ENCODE results near the gene ERG28.

The ERG28 gene

DNA sequence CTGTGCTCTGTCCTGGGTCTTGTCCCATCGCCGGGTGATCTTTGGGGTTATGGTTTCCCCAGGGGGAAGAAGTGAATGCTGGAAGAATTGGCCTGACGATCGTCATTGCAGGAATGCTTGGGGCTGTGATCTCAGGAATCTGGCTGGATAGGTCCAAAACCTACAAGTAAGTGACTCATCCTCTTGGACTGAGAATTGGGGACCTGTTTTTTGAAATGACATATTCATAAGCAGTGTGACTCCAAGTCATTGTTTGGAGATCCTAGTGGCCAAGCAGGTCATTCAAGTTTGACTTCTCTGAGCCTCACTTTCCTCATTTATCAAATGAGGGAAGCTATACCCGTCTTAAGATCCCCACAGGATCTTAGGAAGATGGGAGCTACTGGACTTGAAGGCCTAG lies 25.8 kb downstream of the ERG28 start:
- in situ Hi-C loops (cut with HindIII; ENCODE audit: low pct_ligation_motif_present, low pct_unique_long_range_greater_than_20kb, low sequenced_read_pairs): no loop called here

DNA sequence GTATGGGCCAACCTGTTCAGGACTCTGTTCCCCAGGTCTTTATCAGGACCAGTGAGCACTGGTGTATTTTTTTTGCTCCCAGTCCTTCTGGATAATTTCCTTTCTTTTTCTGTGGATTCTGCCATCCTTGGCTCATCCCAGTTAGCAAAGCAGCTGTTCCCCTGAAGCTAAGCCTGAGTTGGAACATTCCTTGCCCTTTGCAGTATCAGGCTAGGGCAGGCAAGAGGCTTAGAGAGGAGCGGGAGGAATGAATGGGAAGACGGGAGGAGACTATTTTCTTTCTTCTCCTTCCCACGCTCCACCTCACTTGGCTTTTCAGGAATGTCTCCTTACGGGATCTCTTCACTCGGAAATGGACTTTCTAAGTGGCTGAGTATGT lies 29.2 kb downstream of the ERG28 start:
- no peak for DNase-seq
- in situ Hi-C loops (cut with HindIII; ENCODE audit: low pct_ligation_motif_present, low pct_unique_long_range_greater_than_20kb, low sequenced_read_pairs): no loop called here

More for the DNA sequence above, 25.8 kb downstream of the ERG28 start:
- DNase-seq: no peak

GRCh38 chr14:75630695-75631452 lies 29.8 kb downstream of the ERG28 start:
- in situ Hi-C loops (cut with HindIII; ENCODE audit: low pct_ligation_motif_present, low pct_unique_long_range_greater_than_20kb, low sequenced_read_pairs): no loop called here
- no peak for DNase-seq

- in situ Hi-C loops (cut with HindIII; ENCODE audit: low pct_ligation_motif_present, low pct_unique_long_range_greater_than_20kb, low sequenced_read_pairs): no loop called here
These were observed 31.9 kb downstream of the ERG28 start for GRCh38 chr14:75628816-75629215.

DNA sequence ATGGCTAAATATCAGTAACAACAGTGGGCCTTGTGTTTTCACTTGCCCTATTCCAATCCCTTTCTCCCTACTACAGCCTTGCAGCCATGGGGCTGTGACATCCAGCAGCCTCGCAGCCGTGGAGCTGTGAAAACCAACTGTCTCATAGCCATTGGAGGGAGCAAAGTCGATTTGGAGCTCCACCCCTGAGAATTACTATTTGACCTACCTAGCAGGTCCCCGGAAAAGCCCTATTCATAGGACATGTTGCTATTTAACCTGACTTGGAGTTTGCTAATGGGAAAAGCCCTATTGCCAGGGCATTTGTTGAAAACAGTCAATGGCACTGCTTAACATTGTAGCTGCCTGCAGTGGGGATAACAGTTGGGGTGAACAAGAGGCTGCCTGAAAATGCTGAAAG lies 33.3 kb downstream of the ERG28 start:
- DNase-seq: no peak
- in situ Hi-C loops (cut with HindIII; ENCODE audit: low pct_ligation_motif_present, low pct_unique_long_range_greater_than_20kb, low sequenced_read_pairs): no loop called here

More at GRCh38 chr14:75628816-75629215, 31.9 kb downstream of the ERG28 start:
- DNase-seq: no peak

- in situ Hi-C loops (cut with HindIII; ENCODE audit: low pct_ligation_motif_present, low pct_unique_long_range_greater_than_20kb, low sequenced_read_pairs): no loop called here
- DNase-seq: no peak
These were observed 33.8 kb downstream of the ERG28 start for GRCh38 chr14:75626863-75627262.

DNA sequence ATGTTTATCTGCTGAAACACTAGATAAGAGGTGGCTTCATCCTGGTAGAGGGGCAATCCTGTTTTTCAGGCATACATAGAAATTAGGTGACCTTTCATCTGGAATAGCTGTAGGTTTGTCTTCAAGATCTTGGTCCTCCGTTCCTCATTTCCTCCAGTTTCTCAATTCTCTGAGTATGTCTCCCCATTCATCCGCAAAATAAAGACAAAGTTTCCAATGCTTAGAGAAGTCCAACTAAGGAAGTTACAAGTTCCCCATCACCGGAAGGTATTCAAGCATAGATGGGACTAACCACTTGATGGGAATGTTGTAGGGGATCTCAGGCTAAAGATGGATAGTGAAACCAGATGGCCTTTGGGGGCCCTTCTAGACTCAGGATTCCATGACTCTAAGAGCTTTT lies 34.3 kb downstream of the ERG28 start:
- in situ Hi-C loops (cut with HindIII; ENCODE audit: low pct_ligation_motif_present, low pct_unique_long_range_greater_than_20kb, low sequenced_read_pairs): no loop called here
- no peak for DNase-seq

- in situ Hi-C loops (cut with HindIII; ENCODE audit: low pct_ligation_motif_present, low pct_unique_long_range_greater_than_20kb, low sequenced_read_pairs): no loop called here
- no peak for DNase-seq
These were observed 35.6 kb downstream of the ERG28 start for GRCh38 chr14:75625034-75625433.

DNA sequence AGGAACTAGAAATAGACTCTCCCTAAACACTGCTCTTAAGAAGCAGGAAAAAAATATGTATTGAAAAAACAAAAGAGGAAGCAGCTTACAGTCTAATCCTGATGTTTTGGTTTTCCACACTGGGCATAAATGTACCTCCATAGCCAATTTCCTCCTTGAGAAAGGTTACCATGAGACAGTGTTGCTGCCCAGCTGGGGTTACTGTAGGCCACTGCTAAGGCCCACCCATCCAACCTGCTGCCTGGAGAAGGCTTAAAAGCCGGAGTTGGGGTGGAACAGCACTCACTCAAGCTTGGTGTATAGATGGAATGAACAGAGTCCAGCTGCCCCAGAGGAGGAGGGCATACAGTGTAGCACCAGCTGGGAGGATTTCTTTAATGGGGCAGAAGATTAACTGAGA lies 41.1 kb downstream of the ERG28 start:
- in situ Hi-C loops (cut with HindIII; ENCODE audit: low pct_ligation_motif_present, low pct_unique_long_range_greater_than_20kb, low sequenced_read_pairs): no loop called here
- DNase-seq: no peak

DNA sequence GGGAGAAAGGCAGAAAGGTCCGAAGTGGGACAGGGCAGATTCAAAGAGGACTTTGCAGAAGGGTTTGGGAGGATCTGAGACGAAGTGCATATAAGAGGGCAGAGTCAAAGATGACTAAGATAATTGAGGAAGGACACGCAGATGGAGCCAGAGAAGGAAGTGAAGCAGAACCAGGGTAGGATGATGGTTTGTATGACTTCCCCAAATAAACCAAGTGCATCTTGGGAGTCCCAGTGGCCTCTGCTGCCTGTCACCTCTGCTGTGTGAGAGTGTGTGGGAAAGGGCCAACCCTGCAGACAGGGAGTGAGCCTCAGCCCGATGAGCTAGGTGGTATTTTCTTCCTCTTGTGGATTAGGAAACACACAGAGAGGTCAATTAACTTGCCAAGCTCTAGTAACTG lies 45.5 kb downstream of the ERG28 start:
- in situ Hi-C loops (cut with HindIII; ENCODE audit: low pct_ligation_motif_present, low pct_unique_long_range_greater_than_20kb, low sequenced_read_pairs): no loop called here

GRCh38 chr14:75614179-75614578 lies 46.5 kb downstream of the ERG28 start:
- no peak for DNase-seq
- in situ Hi-C loops (cut with HindIII; ENCODE audit: low pct_ligation_motif_present, low pct_unique_long_range_greater_than_20kb, low sequenced_read_pairs): no loop called here

More for the DNA sequence above, 45.5 kb downstream of the ERG28 start:
- DNase-seq: no peak

DNA sequence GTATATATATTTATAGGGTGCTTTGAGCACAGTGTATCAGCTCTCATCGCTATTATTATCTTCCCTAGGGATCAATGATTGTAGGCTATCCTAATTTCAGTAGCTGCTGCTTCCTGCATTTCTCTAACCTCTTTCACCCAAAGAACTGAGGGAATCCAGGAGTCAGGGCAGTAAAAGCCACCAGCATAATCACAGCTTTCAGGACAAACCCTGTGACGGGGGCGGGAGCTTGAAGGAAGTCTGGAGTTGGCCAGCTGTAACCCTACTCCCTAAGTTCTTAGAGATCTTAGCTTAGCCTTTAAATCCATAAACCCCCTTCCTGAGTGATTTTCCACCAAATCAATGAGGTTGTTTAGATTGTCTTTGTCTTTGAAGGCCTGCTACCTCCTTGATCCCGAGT lies 48.5 kb downstream of the ERG28 start:
- no peak for DNase-seq
- in situ Hi-C loops (cut with HindIII; ENCODE audit: low pct_ligation_motif_present, low pct_unique_long_range_greater_than_20kb, low sequenced_read_pairs): no loop called here

DNA sequence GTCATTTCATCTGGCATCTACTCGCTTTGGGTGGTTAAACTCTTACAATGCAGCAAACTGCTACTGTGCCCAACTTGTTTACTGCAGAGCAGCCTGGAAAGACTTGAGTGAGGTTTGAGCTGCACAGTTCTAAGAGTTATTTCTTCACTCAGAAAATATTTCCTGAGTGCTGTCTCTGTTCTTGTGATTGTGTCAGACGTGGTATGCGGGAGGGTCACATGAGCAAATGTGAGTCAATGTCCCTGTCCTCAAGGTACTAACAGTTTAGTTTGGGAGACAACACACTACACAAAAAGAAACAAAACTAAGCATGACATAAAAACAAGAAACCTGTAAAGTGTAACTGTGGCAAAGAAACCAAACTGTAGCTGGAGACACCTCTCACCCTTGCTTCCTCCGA lies 49.8 kb downstream of the ERG28 start:
- no peak for DNase-seq
- in situ Hi-C loops (cut with HindIII; ENCODE audit: low pct_ligation_motif_present, low pct_unique_long_range_greater_than_20kb, low sequenced_read_pairs): no loop called here

GRCh38 chr14:75609606-75610475 lies 50.8 kb downstream of the ERG28 start:
- in situ Hi-C loops (cut with HindIII; ENCODE audit: low pct_ligation_motif_present, low pct_unique_long_range_greater_than_20kb, low sequenced_read_pairs): no loop called here
- no peak for DNase-seq

DNA sequence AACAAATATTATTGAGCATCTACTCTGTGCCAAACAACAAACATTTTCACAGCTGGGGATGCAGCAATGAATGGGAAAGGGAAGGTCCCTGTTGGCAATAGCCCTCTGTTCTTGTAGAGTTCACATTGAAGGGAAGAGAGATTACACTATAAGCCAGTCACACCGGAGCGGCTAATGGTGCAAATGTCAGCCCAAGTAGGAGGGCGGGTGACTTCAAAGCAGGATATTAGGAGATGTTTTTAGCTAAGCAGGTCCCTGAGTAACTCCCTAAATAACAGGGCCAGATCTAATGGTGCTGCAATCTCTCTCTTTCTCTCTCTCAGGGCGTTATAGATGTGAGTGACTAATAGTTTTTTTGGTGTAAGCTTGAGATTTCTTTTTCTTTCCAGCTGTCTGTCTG lies 51.6 kb downstream of the ERG28 start:
- in situ Hi-C loops (cut with HindIII; ENCODE audit: low pct_ligation_motif_present, low pct_unique_long_range_greater_than_20kb, low sequenced_read_pairs): no loop called here
- no peak for DNase-seq

- in situ Hi-C loops (cut with HindIII; ENCODE audit: low pct_ligation_motif_present, low pct_unique_long_range_greater_than_20kb, low sequenced_read_pairs): no loop called here
- no peak for DNase-seq
These were observed 52.6 kb downstream of the ERG28 start for GRCh38 chr14:75607842-75608640.

GRCh38 chr14:75607044-75607443 lies 53.6 kb downstream of the ERG28 start:
- in situ Hi-C loops (cut with HindIII; ENCODE audit: low pct_ligation_motif_present, low pct_unique_long_range_greater_than_20kb, low sequenced_read_pairs): no loop called here
- no peak for DNase-seq

DNA sequence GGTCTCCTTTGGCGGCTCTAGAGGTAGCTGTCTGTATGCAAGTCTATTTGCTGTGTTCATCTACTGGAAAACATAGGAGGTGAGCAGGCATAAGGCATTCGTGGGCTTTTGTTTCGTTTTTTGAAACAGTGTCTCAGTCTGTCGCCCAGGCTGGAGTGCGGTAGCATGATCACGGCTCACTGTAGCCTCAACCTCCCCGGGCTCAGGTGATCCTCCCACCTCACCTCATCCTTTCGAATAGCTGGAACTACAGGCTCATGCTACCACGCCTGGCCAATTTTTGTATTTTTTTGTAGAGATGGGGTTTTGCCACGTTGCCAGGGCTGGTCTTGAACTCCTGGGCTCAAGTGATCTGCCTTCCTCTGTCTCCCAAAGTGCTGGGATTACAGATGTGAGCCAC lies 54.8 kb downstream of the ERG28 start:
- in situ Hi-C loops (cut with HindIII; ENCODE audit: low pct_ligation_motif_present, low pct_unique_long_range_greater_than_20kb, low sequenced_read_pairs): no loop called here
- no peak for DNase-seq
